HL-60 (cell line): ENCODE data around the gene TXNL4B.
A peak's percentile ranks its signal among the peaks of the same experiment; 100 is the strongest.

ENCODE experiments used
- DNase-seq, 2 experiments: peaks; one replicate each; pipeline ENCODE4 v3.0.0-alpha.2; 2010 to 2020; ENCODE audit warnings: low read depth in 1 of 2, low spot score in 1 of 2
- H3K27ac ChIP-seq: fragments of 250-450 bp; sonication (Bioruptor Pico); replicated peaks from 2 replicates; pipeline ENCODE4 v1.5.1; 2020; ENCODE audit warnings: mild to moderate bottlenecking, moderate library complexity
- H3K27me3 ChIP-seq: fragments of 250-450 bp; sonication (Bioruptor Pico); 2 replicates; pipeline ENCODE4 v1.5.1; 2021; ENCODE audit warnings: mild to moderate bottlenecking, moderate library complexity; ENCODE audit not compliant: insufficient read depth, poor library complexity, severe bottlenecking
- H3K4me3 ChIP-seq: replicated peaks from 2 replicates; pipeline ENCODE4 v1.5.1; 2011; ENCODE audit warnings: mild to moderate bottlenecking, control low read depth, low read length; ENCODE audit not compliant: insufficient read depth
- GABPA ChIP-seq: IDR thresholded peaks from 2 replicates; pipeline ENCODE4 v1.6.1; 2012; ENCODE audit warnings: low read depth
- POLR2AphosphoS5 ChIP-seq: IDR thresholded peaks from 2 replicates; pipeline ENCODE4 v1.6.1; 2012; ENCODE audit warnings: low read depth
- SPI1 ChIP-seq: IDR thresholded peaks from 2 replicates; pipeline ENCODE4 v1.6.1; 2012; ENCODE audit warnings: low read depth, mild to moderate bottlenecking, borderline replicate concordance
- TF ChIP-seq, protein P1 (sequence below): IDR thresholded peaks from one replicate; pipeline ENCODE4 v1.5.1; 2011; ENCODE audit warnings: low read length, control low read depth, inconsistent platforms; ENCODE audit not compliant: insufficient read depth
- TF ChIP-seq, protein P2 (sequence below): IDR thresholded peaks from 2 replicates; pipeline ENCODE4 v1.6.1; 2012; ENCODE audit warnings: low read depth; ENCODE audit not compliant: insufficient replicate concordance

Gene TXNL4B

DNA sequence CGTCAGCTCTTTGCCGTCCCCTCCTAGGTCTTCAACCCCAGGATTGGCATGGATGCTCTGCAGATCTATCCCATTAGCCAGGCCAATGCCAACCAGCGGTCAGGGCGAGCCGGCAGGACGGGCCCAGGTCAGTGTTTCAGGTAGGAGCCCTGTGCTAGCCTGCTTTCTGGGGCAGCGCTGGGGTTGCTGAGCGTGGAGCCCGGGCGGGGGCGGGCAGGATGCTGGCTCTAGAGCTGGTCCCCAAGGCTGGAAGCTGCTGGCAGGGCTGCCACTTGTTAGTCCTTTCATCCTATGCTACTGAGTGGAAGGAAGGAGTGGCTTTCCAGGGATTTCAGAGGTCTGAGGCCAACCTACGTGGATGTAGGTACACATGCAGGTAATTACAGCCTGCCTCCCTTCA, 12.6 kb upstream of the TXNL4B start:
- Histone ChIP-seq H3K27me3 (no peaks in the 10 kb centered on the region), H3K4me3 (no peak overlapping the region), H3K27ac (no peak overlapping the region)
- TF ChIP-seq POLR2AphosphoS5: no peak
- TF ChIP-seq, protein P1, sequence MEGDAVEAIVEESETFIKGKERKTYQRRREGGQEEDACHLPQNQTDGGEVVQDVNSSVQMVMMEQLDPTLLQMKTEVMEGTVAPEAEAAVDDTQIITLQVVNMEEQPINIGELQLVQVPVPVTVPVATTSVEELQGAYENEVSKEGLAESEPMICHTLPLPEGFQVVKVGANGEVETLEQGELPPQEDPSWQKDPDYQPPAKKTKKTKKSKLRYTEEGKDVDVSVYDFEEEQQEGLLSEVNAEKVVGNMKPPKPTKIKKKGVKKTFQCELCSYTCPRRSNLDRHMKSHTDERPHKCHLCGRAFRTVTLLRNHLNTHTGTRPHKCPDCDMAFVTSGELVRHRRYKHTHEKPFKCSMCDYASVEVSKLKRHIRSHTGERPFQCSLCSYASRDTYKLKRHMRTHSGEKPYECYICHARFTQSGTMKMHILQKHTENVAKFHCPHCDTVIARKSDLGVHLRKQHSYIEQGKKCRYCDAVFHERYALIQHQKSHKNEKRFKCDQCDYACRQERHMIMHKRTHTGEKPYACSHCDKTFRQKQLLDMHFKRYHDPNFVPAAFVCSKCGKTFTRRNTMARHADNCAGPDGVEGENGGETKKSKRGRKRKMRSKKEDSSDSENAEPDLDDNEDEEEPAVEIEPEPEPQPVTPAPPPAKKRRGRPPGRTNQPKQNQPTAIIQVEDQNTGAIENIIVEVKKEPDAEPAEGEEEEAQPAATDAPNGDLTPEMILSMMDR: no peak
- TF ChIP-seq, protein P2, sequence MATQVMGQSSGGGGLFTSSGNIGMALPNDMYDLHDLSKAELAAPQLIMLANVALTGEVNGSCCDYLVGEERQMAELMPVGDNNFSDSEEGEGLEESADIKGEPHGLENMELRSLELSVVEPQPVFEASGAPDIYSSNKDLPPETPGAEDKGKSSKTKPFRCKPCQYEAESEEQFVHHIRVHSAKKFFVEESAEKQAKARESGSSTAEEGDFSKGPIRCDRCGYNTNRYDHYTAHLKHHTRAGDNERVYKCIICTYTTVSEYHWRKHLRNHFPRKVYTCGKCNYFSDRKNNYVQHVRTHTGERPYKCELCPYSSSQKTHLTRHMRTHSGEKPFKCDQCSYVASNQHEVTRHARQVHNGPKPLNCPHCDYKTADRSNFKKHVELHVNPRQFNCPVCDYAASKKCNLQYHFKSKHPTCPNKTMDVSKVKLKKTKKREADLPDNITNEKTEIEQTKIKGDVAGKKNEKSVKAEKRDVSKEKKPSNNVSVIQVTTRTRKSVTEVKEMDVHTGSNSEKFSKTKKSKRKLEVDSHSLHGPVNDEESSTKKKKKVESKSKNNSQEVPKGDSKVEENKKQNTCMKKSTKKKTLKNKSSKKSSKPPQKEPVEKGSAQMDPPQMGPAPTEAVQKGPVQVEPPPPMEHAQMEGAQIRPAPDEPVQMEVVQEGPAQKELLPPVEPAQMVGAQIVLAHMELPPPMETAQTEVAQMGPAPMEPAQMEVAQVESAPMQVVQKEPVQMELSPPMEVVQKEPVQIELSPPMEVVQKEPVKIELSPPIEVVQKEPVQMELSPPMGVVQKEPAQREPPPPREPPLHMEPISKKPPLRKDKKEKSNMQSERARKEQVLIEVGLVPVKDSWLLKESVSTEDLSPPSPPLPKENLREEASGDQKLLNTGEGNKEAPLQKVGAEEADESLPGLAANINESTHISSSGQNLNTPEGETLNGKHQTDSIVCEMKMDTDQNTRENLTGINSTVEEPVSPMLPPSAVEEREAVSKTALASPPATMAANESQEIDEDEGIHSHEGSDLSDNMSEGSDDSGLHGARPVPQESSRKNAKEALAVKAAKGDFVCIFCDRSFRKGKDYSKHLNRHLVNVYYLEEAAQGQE: no peak
- no peak for TF ChIP-seq GABPA
- TF ChIP-seq SPI1: no peak
- DNase-seq: no peak

DNA sequence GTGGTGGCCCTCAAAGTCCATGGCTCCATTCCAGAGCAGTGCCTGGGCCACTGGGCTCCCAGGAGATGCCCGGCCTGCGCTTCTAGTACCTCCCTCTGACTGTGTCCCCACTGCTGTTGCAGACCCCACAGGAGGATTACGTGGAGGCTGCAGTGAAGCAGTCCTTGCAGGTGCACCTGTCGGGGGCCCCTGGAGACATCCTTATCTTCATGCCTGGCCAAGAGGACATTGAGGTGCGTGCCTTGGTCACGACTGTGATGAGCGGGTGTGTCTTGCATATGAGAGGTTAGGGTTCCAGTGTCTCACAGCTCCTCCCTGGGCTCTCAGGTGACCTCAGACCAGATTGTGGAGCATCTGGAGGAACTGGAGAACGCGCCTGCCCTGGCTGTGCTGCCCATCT, 11.5 kb upstream of the TXNL4B start:
- Histone ChIP-seq H3K4me3 (no peak overlapping the region), H3K27me3 (no peaks in the 10 kb centered on the region), H3K27ac (no peak overlapping the region)
- TF ChIP-seq SPI1 (no peak), GABPA (no peak), POLR2AphosphoS5 (no peak)
- TF ChIP-seq, protein P1: no peak
- TF ChIP-seq, protein P2: no peak
- DNase-seq: no peak

DNA sequence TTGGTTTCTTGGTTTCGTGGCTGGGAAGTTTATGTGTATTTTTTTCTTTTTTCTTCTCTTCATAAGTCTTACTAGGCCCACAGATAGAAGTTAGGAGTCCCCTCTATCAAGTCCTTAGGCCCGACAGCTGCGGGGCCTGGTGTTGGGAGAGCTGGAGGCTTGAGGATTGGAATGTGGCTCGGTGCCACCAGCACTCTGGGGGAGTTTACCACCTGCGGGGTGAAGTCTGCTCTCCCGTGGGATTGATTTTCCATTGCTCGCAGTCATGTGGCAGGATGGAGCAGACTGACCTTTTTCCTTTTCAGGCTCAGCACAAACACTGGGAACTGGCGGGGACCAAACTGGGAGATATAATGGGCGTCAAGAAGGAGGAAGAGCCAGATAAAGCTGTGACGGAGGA, 7.8 kb upstream of the TXNL4B start:
- Histone ChIP-seq H3K27me3 (no peaks in the 10 kb centered on the region), H3K27ac (no peak overlapping the region), H3K4me3 (no peak overlapping the region)
- no peak for DNase-seq
- no peak for TF ChIP-seq POLR2AphosphoS5
- TF ChIP-seq SPI1: no peak
- TF ChIP-seq, protein P1: no peak

DNA sequence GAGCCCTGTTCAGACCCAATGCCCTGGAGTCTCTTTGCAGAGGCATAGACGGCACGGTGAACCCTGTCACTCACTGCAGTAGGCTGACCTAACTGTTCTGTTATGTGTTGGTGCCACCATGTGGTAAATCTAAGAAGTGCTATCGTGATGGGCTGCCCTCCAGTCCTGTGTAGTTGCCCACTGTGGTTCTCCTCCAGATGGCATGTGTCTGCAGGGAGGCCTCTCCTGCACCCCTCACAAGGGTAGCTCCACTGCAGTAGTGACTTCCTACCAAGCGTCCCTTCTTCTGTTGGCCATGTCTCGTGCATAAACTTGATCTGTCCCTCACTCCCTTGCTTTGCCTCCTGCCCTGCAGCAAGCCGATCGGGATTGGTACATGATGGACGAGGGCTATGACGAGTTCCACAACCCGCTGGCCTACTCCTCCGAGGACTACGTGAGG, 6.0 kb upstream of the TXNL4B start:
- Histone ChIP-seq H3K27ac (no peak overlapping the region), H3K27me3 (no peaks in the 10 kb centered on the region), H3K4me3 (no peak overlapping the region)
- TF ChIP-seq, protein P1: peak; percentile 78
- no peak for TF ChIP-seq SPI1
- peak; percentile 33 to 66 for DNase-seq
